GM12878 (cell line): ENCODE data around the gene PSMB3. TPM values are rescaled to one million over a fixed set of nuclear protein-coding genes. Genes with fewer than 3 reads are reported as not detected.

Experiments
- ATAC-seq: fragments of 200-7000 bp; cut with Tn5 transposase; 3 replicates; pipeline ENCODE4 v1.9.1; 2020; ENCODE audit warnings: mild to moderate bottlenecking, moderate library complexity
- BruUV-seq: library from RNA; stranded (reverse); fragments of 400-500 nt; replicated peaks from 2 replicates; lab custom pipeline; 2021; lab: Mats Ljungman, UMichigan
- CTCF ChIA-PET: fragments of 300-600 bp; sonication (Branson Sonifier 250); formaldehyde crosslinking; extraction: SDS; loops from one replicate; lab custom pipeline; 2021; ENCODE audit warnings: inconsistent platforms; lab: Yijun Ruan, JAX
- POLR2A ChIA-PET: fragments of 350-600 bp; formaldehyde crosslinking; extraction: SDS; loops from one replicate; lab custom pipeline; 2021; ENCODE audit warnings: inconsistent platforms; lab: Charles Lee
- RAD21 ChIA-PET: fragments of 300-600 bp; sonication (Branson Sonifier 250); formaldehyde crosslinking; loops from one replicate; lab custom pipeline; 2023; ENCODE audit warnings: antibody characterized with exemption; ENCODE audit not compliant: unreplicated experiment; lab: Charles Lee
- SMC1A ChIA-PET: fragments of 300-600 bp; sonication (Branson Sonifier 250); formaldehyde crosslinking; loops from one replicate; lab custom pipeline; 2023; ENCODE audit not compliant: unreplicated experiment, uncharacterized antibody; lab: Charles Lee
- DNase-seq: peaks from one replicate; pipeline ENCODE4 v3.0.0-alpha.2; 2011; ENCODE audit warnings: low read depth, low spot score
- FAIRE-seq: peaks from 3 replicates; lab custom pipeline; 2011; peaks lifted over from hg19 to GRCh38; lab: Jason Lieb, UNC
- H2AFZ ChIP-seq: 2 replicates; pipeline ENCODE4 v1.6.0; 2011; ENCODE audit warnings: low read depth, low read length, control low read depth; ENCODE audit not compliant: control insufficient read depth
- H3K27ac ChIP-seq: 2 replicates; pipeline ENCODE4 v1.5.1; 2011; ENCODE audit warnings: control low read depth; ENCODE audit not compliant: control insufficient read depth, insufficient read depth
- H3K27me3 ChIP-seq, 2 experiments: replicated peaks in 1 of 2; 2 replicates each; pipeline versions ENCODE4 v1.6.0 to v1.6.1; 2011; ENCODE audit warnings: low read length in 1 of 2; ENCODE audit not compliant: control insufficient read depth in 2 of 2, insufficient read depth in 2 of 2
- H3K36me3 ChIP-seq, 2 experiments: 2 replicates each; pipeline ENCODE4 v1.5.1; 2011; ENCODE audit warnings: low read length in 1 of 2; ENCODE audit not compliant: control insufficient read depth in 2 of 2, insufficient read depth in 2 of 2
- H3K4me1 ChIP-seq: 2 replicates; pipeline ENCODE4 v1.6.1; 2011; ENCODE audit warnings: mild to moderate bottlenecking, low read length, moderate library complexity, mixed read lengths; ENCODE audit not compliant: control insufficient read depth, insufficient read depth
- H3K4me2 ChIP-seq: 2 replicates; pipeline ENCODE4 v1.6.0; 2011; ENCODE audit warnings: control low read depth; ENCODE audit not compliant: control insufficient read depth, insufficient read depth
- H3K4me3 ChIP-seq: fragments of 200-600 bp; sonication (generic); 2 replicates; pipeline ENCODE4 v1.5.1; 2016
- H3K79me2 ChIP-seq: 2 replicates; pipeline ENCODE4 v1.6.0; 2011; ENCODE audit warnings: low read length; ENCODE audit not compliant: control insufficient read depth, insufficient read depth
- H3K9ac ChIP-seq: 2 replicates; pipeline ENCODE4 v1.8.0; 2011; ENCODE audit warnings: low read length, control low read depth, mixed read lengths; ENCODE audit not compliant: control insufficient read depth, insufficient read depth
- H3K9me3 ChIP-seq: replicated peaks from 3 replicates; pipeline ENCODE4 v1.5.1; 2011; ENCODE audit warnings: mild to moderate bottlenecking, low read length; ENCODE audit not compliant: control insufficient read depth, insufficient read depth
- H4K20me1 ChIP-seq: 2 replicates; pipeline ENCODE4 v1.6.0; 2011; ENCODE audit not compliant: control insufficient read depth, insufficient read depth
- CREB1 ChIP-seq: IDR thresholded peaks from 2 replicates; pipeline ENCODE4 v1.6.1; 2012; ENCODE audit warnings: low read depth, mild to moderate bottlenecking, inconsistent platforms
- CTCF ChIP-seq, 3 experiments: IDR thresholded peaks in 2 of 3; conservative IDR thresholded peaks in 1 of 3; 2 replicates each; pipeline ENCODE4 v1.5.1; 2011; ENCODE audit warnings: low read depth in 3 of 3, low read length in 3 of 3, mild to moderate bottlenecking in 3 of 3, control low read depth in 2 of 3, moderate library complexity in 2 of 3, inconsistent platforms in 1 of 3, mixed read lengths in 1 of 3; ENCODE audit not compliant: control insufficient read depth in 2 of 3, insufficient read depth in 1 of 3; ENCODE audit errors: extremely low read depth in 1 of 3
- NBN ChIP-seq: fragments of 450-650 bp; IDR thresholded peaks from 2 replicates; pipeline ENCODE4 v1.6.1; 2016
- ZBTB40 ChIP-seq: fragments of 450-650 bp; IDR thresholded peaks from 2 replicates; pipeline ENCODE4 v1.6.1; 2016; ENCODE audit warnings: mild to moderate bottlenecking, moderate library complexity, borderline replicate concordance
- ZNF207 ChIP-seq: fragments of 450-650 bp; IDR thresholded peaks from 2 replicates; pipeline ENCODE4 v1.6.1; 2014; ENCODE audit warnings: antibody characterized with exemption, mild to moderate bottlenecking, borderline replicate concordance
- ZNF274 ChIP-seq: IDR thresholded peaks from one replicate; pipeline ENCODE4 v1.8.0; 2011; ENCODE audit not compliant: insufficient read length, insufficient read depth
- ZNF687 ChIP-seq: fragments of 450-650 bp; IDR thresholded peaks from 2 replicates; pipeline ENCODE4 v1.6.1; 2017; ENCODE audit warnings: mild to moderate bottlenecking, moderate library complexity
- WGBS: methylation state at CpG from one replicate; pipeline ENCODE4 v1.1.6; 2016; ENCODE audit warnings: low lambda C conversion rate; ENCODE audit not compliant: insufficient replicate concordance, insufficient coverage; ENCODE audit errors: missing lambda C conversion rate; 5-methylcytosine and 5-hydroxymethylcytosine counted together
- in situ Hi-C: fragments of 300-500 bp; cut with MboI; formaldehyde crosslinking; loops from 9 replicates; pipeline ENCODE4 v1.14.3; 2018; ENCODE audit warnings: mixed read lengths
- intact Hi-C: fragments of 100-400 bp; cut with micrococcal nuclease; formaldehyde crosslinking; loops from one replicate; pipeline ENCODE4 v1.14.2; 2022; ENCODE audit not compliant: unreplicated experiment
- polyA plus RNA-seq, 11 experiments: library from polyadenylated mRNA; depleted of rRNA in 4 of 11; unstranded in 6 of 11; stranded (reverse) in 5 of 11; fragments of >200 nt; fragmentation: Nextera tagmentation in 4 of 11; fragmentation: Illumina TruSeq in 1 of 11; extraction: Ambion mirVana in 4 of 11; extraction: Trizol in 1 of 11; gene quantifications; 1 replicate in 1 of 11; 2 replicates in 10 of 11; pipeline versions ENCODE4 v1.2.1 to v1.2.3, GENCODE V29; 2011 to 2016; ENCODE audit warnings: inconsistent platforms in 2 of 11, missing spikeins in 2 of 11, low read depth in 1 of 11
- total RNA-seq, 4 experiments: library from RNA; depleted of rRNA in 3 of 4; stranded (reverse); fragments of >200 nt in 3 of 4; fragmentation: Illumina TruSeq in 1 of 4; extraction: Trizol in 1 of 4; gene quantifications; 2 replicates each; pipeline versions ENCODE4 v1.2.1 to v1.2.3, GENCODE V29; 2013 to 2021

PSMB3 gene
- total and polyA plus RNA-seq, 10 of the 15 experiments (the other 5 are each of a cell fraction or from before 2014, with no cell fraction given): 300 to 2,130 (median 490) TPM

GRCh38 chr17:38738686-38739085, 13.9 kb upstream of the PSMB3 start:
- ATAC-seq: no peak
- Histone ChIP-seq H3K36me3 (peaks cover 4 to 19% of the 10 kb centered on the region in 2 experiments; a peak in 3 of 4 replicates), H3K9me3 (no peaks in the 10 kb centered on the region), H3K4me3 (no peak overlapping the region), H3K27ac (no peak overlapping the region), H3K4me2 (no peak overlapping the region), H4K20me1 (no peaks in the 10 kb centered on the region), H3K4me1 (peaks cover 18% of the 10 kb centered on the region), H2AFZ (no peak overlapping the region), H3K9ac (no peak overlapping the region), H3K79me2 (peaks cover 10% of the 10 kb centered on the region), H3K27me3 (no peaks in the 10 kb centered on the region)
- in situ Hi-C loops: no loop called here
- TF ChIP-seq ZBTB40 (no peak), CREB1 (no peak), NBN (no peak), ZNF207 (no peak), CTCF (IDR thresholded peaks at IDR 0.05 in 2 of 3, conservative IDR thresholded peaks at IDR 0.05 in 1 of 3; ENCODE audit: control insufficient read depth in 2 of 3, extremely low read depth in 1 of 3, insufficient read depth in 1 of 3, low read depth in 3 of 3, low read length in 3 of 3) (no peak), ZNF687 (no peak), ZNF274 (no peak)
- 89% methylated on average over 16 of the region's 16 CpGs for WGBS
- intact Hi-C loops: no loop called here
- no TSS peak for BruUV-seq
- no peak for DNase-seq
- SMC1A ChIA-PET: no interaction called here
- RAD21 ChIA-PET: interaction anchor here (1.7 kb wide), 1 partner anchor 62 kb away, joined by 7 read pairs; no protein-coding TSS in a partner anchor
- FAIRE-seq: no peak
- POLR2A ChIA-PET: no interaction called here
- CTCF ChIA-PET: no interaction called here
